Pancreas (tissue), 10 donors: ENCODE measurements around the gene NUDT5. TPM values are rescaled to one million over a fixed set of nuclear protein-coding genes. Genes with fewer than 3 reads are reported as not detected.
A peak's percentile ranks its signal among the peaks of the same experiment; 100 is the strongest.

Experiments used
- ATAC-seq, 4 donors: fragments of 200-7000 bp; cut with Tn5 transposase; one replicate each; pipeline versions ENCODE4 v1.8.0 to v1.9.1; 2020; ENCODE audit warnings: mild to moderate bottlenecking in 4 of 4, moderate library complexity in 4 of 4
- DNase-seq, 6 donors: peaks; one replicate each; pipeline ENCODE4 v3.0.0-alpha.2; 2020
- FAIRE-seq: peaks from 2 replicates; lab custom pipeline; 2012; peaks lifted over from hg19 to GRCh38; lab: Jason Lieb, UNC
- H3K27ac ChIP-seq, 4 donors: fragments of 200-600 bp; sonication (generic); 1 replicate in 3 of 4; 2 replicates in 1 of 4; pipeline versions ENCODE4 v1.5.0 to v1.8.0; 2020
- H3K27me3 ChIP-seq, 4 donors: fragments of 200-600 bp; one replicate each; pipeline ENCODE4 v1.8.0; 2021
- H3K36me3 ChIP-seq, 3 donors: fragments of 200-600 bp; sonication (generic) in 1 of 3; one replicate each; pipeline versions ENCODE4 v1.5.0 to v1.8.0; 2020 to 2021
- H3K4me1 ChIP-seq, 3 donors: fragments of 200-600 bp; one replicate each; pipeline ENCODE4 v1.8.0; 2021
- H3K4me3 ChIP-seq, 4 donors: fragments of 200-600 bp; sonication (generic) in 2 of 4; one replicate each; pipeline versions ENCODE4 v1.5.0 to v1.8.0; 2020 to 2021
- H3K9me3 ChIP-seq, 4 donors: fragments of 200-600 bp; one replicate each; pipeline ENCODE4 v1.8.0; 2021
- CTCF ChIP-seq, 4 donors: fragments of 200-600 bp; sonication (generic) in 3 of 4; IDR thresholded peaks; one replicate each; pipeline versions ENCODE4 v1.5.0 to v1.8.0; 2021; ENCODE audit warnings: antibody characterized with exemption in 4 of 4
- whole genome bisulfite sequencing, 2 donors: extraction: QIAGEN DNeasy Blood & Tissue Kit; methylation state at CpG; one replicate each; pipeline ENCODE4 v1.1.7; 2013; 5-methylcytosine and 5-hydroxymethylcytosine counted together
- intact Hi-C, 3 donors: fragments of 100-400 bp; cut with DNase I; formaldehyde crosslinking; loops; one replicate each; pipeline versions ENCODE4 v1.11.1 to v1.14.2; 2022
- polyA plus RNA-seq, 2 donors: library from polyadenylated mRNA; stranded (reverse); fragments of 200-250 nt; gene quantifications; one replicate each; pipeline ENCODE4 v1.2.3, GENCODE V29; 2013
- total RNA-seq, 6 donors: library from RNA; stranded (reverse); fragmentation: NEBNext Ultra II Directional in 4 of 6; extraction: Animal tissue kit (Norgen Biotek cat#: 25700) in 4 of 6; gene quantifications; one replicate each; pipeline versions ENCODE4 v1.2.1 to v1.2.4, GENCODE V29; 2021 to 2023
- donor health status: healthy with polysubstance abuse.
- donor health status: DM: no; HTN: no; CAD: no; lungs with moderate emphysema.
- donor health status: DM: no; HTN: no; CAD: no.
- donor health status: control.
- donor health status: control.
- donor health status: Bipolar disorder and iron deficiency.
- donor health status: DM: yes; HTN: yes; CAD: no.
- donor health status: DM: no; HTN: no; CAD: no.
- donor health status: DM: no; HTN: no; CAD: no.
- donor health status: DM: yes; HTN: yes; CAD: no.

Gene NUDT5
- total RNA-seq (10 to 100 TPM in 5 of 6 donors, 1 to 10 TPM in 1; 9.1 to 20.0 (median 18.1) TPM), polyA plus RNA-seq (10 to 100 TPM; 15.1 to 20.0 TPM)

DNA sequence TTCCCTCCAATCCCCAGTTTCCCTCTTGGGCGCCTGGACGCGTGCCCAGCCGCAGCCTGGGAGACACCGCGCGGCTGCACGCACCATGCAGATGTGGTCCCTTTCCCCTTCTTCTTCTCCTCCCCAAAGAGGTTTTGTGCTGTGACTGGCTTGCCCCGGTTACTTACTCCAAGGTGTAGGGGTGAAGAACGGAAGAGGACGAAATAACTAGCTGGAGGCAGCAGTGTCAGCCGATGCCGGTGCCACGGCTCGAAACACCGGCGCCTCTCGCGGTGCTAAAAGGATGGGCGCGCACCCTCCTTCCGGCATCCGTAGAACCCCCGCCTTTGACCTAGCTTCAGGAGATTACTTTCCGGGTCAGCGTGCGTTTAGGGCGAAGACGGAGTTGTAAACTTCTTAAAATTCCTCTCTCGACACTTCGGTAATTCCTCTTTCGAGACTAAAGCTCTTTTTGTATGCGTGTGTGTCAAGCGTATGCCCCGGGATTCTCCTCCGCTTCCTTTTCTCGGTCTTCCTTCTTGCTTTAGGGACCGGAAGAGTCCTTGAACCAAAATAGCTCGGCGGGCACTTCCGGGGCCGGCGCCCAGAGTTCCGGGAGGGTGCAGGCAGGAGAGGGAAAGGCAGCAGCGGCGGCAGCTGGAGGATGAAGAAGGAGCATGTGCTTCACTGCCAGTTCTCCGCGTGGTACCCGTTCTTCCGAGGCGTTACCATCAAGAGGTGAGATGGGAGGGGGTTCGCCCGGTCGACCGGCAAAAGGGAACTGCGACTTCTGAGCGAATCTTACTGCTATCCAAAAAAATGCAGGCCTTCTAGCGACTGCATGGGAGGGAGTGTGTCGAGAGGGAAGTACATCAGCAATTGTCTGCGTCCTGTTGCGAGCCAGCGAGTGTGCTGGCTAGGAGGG lies at the start of gene NUDT5, which contains the start of gene CDC123:
TSS of gene NUDT5 (minus strand) at position 289 of the 904 bp plus-strand sequence. CDS start 9,600 bp downstream, outside the sequence.
TSS of gene CDC123 (plus strand) at position 586 of the 904 bp plus-strand sequence. CDS start at position 644, 58 bp downstream.
- H3K27ac ChIP-seq: peak within 1 kb of the TSS; percentile 73 to 90 (median 80)
- DNase-seq (peak; percentile 73 to 90 (median 84)), FAIRE-seq (no peak), ATAC-seq (peak; percentile 95 to 98 (median 97))
- no peaks in the 10 kb centered on the region for H3K27me3 ChIP-seq
- intact Hi-C loops: no loop called here
- peak within 1 kb of the TSS; percentile 50 to 80 (median 55) for H3K4me3 ChIP-seq
- WGBS, 2 donors: 0% methylated on average over 62 of the region's 62 CpGs
- peaks cover 7 to 21% (median 7%) of the 10 kb centered on the region in 3 donors for H3K4me1 ChIP-seq
- no peaks in the 10 kb centered on the region for H3K9me3 ChIP-seq
- H3K36me3 ChIP-seq: no peaks in the 10 kb centered on the region
- TF ChIP-seq CTCF (IDR thresholded peaks at IDR 0.05): no peak

- peak in 1 of 4 donors; percentile 12 for ATAC-seq
Observed at GRCh38 chr10:12243864-12244620, 48.4 kb upstream of the NUDT5 start.

DNA sequence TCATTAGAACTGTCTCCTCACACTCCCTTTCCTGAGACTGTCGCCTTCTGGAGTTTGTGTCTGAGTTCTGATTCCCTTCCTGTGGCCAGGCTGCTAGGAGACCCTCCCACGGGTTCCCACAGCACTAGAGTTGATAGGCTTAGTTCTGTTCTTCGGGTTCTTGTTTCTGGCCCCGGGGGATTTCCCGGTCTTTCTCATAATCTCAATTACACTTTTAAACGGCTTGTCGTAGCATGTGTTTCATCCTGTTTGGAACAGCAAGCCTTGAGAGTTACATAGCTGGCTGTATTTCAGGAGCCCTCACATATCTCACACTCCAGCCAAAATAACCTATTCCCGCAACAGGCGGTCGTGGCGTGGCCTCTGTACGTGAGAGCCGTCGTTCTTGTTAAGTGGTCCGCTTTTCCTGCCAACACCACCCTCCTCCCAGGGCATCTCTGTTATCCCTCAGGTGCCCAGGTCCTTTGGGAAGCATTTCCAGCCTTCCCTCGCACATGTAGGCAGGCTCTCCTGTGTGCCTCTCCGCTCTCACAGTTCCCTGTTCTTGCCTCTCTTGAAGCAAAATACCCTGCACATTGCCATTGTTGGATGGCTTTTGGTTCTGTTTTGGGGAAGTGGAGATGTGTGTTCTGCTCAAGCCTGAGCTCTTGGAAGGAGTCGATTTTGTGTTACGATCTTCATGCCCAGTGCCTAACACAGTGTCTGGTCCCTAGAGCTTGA lies 46.3 kb upstream of the NUDT5 start:
- no peak for DNase-seq

More at GRCh38 chr10:12243864-12244620, 48.4 kb upstream of the NUDT5 start:
- Histone ChIP-seq H3K27me3 (no peaks in the 10 kb centered on the region), H3K27ac (no peak overlapping the region), H3K36me3 (peaks cover 0 to 15% (median 7%) of the 10 kb centered on the region in 3 donors), H3K9me3 (no peaks in the 10 kb centered on the region), H3K4me1 (no peaks in the 10 kb centered on the region), H3K4me3 (no peak overlapping the region)
- intact Hi-C loops: no loop called here
- no peak for TF ChIP-seq CTCF (IDR thresholded peaks at IDR 0.05)
- 91 to 96% methylated on average over 18 of the region's 18 CpGs for WGBS, 2 donors
- FAIRE-seq (no peak), DNase-seq (no peak)

More for the DNA sequence above, 46.3 kb upstream of the NUDT5 start:
- TF ChIP-seq CTCF (IDR thresholded peaks at IDR 0.05): no peak
- H3K4me3 ChIP-seq: no peak overlapping the region
- intact Hi-C loops: no loop called here
- peak in 2 of 4 donors; percentile 14 to 27 for ATAC-seq
- H3K27me3 ChIP-seq: no peaks in the 10 kb centered on the region
- no peak overlapping the region for H3K27ac ChIP-seq
- 85 to 89% methylated on average over 19 of the region's 19 CpGs for WGBS, 2 donors
- FAIRE-seq: no peak
- H3K9me3 ChIP-seq: no peaks in the 10 kb centered on the region
- H3K36me3 ChIP-seq: peaks cover 3 to 34% (median 7%) of the 10 kb centered on the region in 3 donors
- no peaks in the 10 kb centered on the region for H3K4me1 ChIP-seq
